Central memory CD8-positive, alpha-beta T cell (primary cell): ENCODE measurements around the gene RIMBP3B.
"Not testable (repeated sequence)": the region's sequence is repeated elsewhere in the genome, so short reads cannot be mapped to it uniquely, and the experiment has no call there.

Source experiments
- ATAC-seq: fragments of 150-1000 bp; cut with Tn5 transposase; replicated peaks from 2 replicates; pipeline ENCODE4 v1.10.0; 2022; ENCODE audit warnings: mild to moderate bottlenecking, moderate FRiP score, moderate number of reproducible peaks; ENCODE audit not compliant: poor library complexity, severe bottlenecking; ENCODE audit errors: extremely low read depth
- DNase-seq, 2 donors: peaks; one replicate each; pipeline ENCODE4 v3.0.0; 2021; ENCODE audit warnings: low spot score in 2 of 2
- H3K27ac Mint-ChIP-seq: one replicate; pipeline ENCODE4 v1.8.0; 2022; ENCODE audit warnings: low read depth, mild to moderate bottlenecking, moderate library complexity, mixed read lengths
- H3K27me3 Mint-ChIP-seq: one replicate; pipeline ENCODE4 v1.8.0; 2022; ENCODE audit warnings: mixed read lengths
- H3K36me3 Mint-ChIP-seq: one replicate; pipeline ENCODE4 v1.8.0; 2022; ENCODE audit warnings: mild to moderate bottlenecking, moderate library complexity, mixed read lengths; ENCODE audit not compliant: insufficient read depth
- H3K4me1 Mint-ChIP-seq: one replicate; pipeline ENCODE4 v1.8.0; 2022; ENCODE audit warnings: mixed read lengths
- H3K4me3 Mint-ChIP-seq: one replicate; pipeline ENCODE4 v1.8.0; 2022; ENCODE audit warnings: mild to moderate bottlenecking, moderate library complexity, mixed read lengths
- H3K9me3 Mint-ChIP-seq: one replicate; pipeline ENCODE4 v1.8.0; 2022; ENCODE audit warnings: mixed read lengths

RIMBP3B gene

GRCh38 chr22:21434378-21435233, 51.1 kb downstream of the RIMBP3B start:
- H3K27ac Mint-ChIP-seq, H3K4me1 Mint-ChIP-seq, DNase-seq, H3K27me3 Mint-ChIP-seq, H3K9me3 Mint-ChIP-seq, H3K36me3 Mint-ChIP-seq, H3K4me3 Mint-ChIP-seq: not testable (repeated sequence)
- peak; percentile 74 for ATAC-seq

DNA sequence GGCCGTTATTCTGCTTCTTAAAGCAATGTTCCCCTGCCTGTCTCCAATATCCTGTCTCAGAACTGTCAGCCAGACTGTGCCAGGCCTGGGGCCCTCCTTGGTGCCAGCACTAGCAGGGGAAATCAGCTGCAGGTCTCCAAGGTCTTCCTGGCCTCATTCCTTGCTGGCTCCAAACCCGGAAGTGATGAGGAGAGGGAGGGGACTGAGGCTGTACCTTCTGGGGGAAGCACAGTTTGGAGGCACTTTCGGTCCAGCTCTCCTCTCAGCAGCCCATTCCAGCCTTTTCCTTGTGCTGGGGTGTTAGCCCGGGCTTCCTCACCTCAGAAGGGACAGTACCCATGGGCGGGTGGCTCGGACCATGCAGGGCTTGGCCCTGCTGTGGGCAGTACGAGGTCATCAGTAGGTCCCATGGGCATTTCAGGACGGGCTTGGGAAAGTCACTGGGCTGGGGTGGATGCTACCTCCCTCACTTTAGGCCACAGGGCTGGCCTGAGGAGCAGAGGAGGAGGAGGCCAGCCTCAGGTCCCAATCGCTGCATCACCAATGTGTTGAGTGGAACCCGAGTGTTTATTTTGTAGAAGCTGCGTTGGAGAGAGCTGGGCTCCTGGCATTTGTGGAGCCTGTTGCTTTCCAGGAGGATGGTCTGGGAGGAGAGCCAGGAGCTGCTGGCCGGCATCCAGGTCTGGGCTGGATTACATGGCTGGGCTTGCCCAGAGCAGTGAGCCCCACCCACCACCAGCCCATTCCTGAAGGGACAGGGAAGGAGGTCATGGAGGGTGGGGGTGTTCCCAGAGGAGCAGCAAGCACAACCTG, 52.7 kb downstream of the RIMBP3B start:
- H3K27me3 Mint-ChIP-seq, H3K36me3 Mint-ChIP-seq, H3K4me1 Mint-ChIP-seq, ATAC-seq, H3K27ac Mint-ChIP-seq, H3K9me3 Mint-ChIP-seq, H3K4me3 Mint-ChIP-seq: not testable (repeated sequence)
- DNase-seq, result peak; percentile 7 to 8

DNA sequence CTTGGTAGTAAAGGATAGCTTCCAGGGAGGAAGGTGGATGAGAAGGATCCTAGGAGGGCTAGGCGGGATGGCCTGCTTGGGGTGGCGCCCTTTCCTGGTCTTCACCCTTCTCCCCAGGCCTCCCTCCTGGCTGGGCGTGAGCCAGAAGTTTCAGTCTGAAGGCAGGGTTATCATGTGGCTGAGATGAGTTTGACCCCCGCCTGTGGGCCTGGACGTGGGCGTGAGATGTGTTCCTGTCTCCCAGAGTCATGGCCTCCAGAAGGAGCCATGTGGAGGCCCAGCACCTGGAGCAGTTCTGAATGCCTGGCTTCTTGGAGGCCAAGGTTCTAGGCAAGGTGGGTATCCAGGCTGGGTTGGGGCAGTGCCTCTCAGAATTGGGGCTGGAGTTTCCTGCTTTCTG, 54.5 kb downstream of the RIMBP3B start:
- H3K4me1 Mint-ChIP-seq, H3K27ac Mint-ChIP-seq, ATAC-seq, H3K9me3 Mint-ChIP-seq, H3K27me3 Mint-ChIP-seq, DNase-seq, H3K4me3 Mint-ChIP-seq, H3K36me3 Mint-ChIP-seq: not testable (repeated sequence)
